WTC11 (cell line): ENCODE measurements around the gene ACSL4. TPM values are rescaled to one million over a fixed set of nuclear protein-coding genes. Genes with fewer than 3 reads are reported as not detected.

Experiments used
- ATAC-seq: fragments of 200-7000 bp; cut with Tn5 transposase; 2 replicates; pipeline ENCODE4 v1.10.0; 2021; ENCODE audit warnings: mild to moderate bottlenecking, moderate library complexity
- CTCF ChIA-PET: fragments of 300-600 bp; sonication (Branson Sonifier 250); formaldehyde crosslinking; loops from one replicate; lab custom pipeline; 2021; ENCODE audit warnings: antibody characterized with exemption; lab: Charles Lee
- POLR2A ChIA-PET: fragments of 350-600 bp; sonication (Branson Sonifier 250); formaldehyde crosslinking; loops from one replicate; lab custom pipeline; 2021; ENCODE audit warnings: antibody characterized with exemption; lab: Charles Lee
- DNase-seq: peaks from one replicate; pipeline ENCODE4 v3.0.0; 2021; ENCODE audit warnings: low spot score
- H3K27ac Mint-ChIP-seq: 2 replicates; pipeline ENCODE4 v1.8.0; 2021; ENCODE audit warnings: mixed read lengths
- H3K27me3 Mint-ChIP-seq: 2 replicates; pipeline ENCODE4 v1.8.0; 2021; ENCODE audit warnings: low read depth, mild to moderate bottlenecking, moderate library complexity, mixed read lengths
- H3K36me3 Mint-ChIP-seq: 2 replicates; pipeline ENCODE4 v1.8.0; 2021; ENCODE audit warnings: mixed read lengths
- H3K4me1 Mint-ChIP-seq: 2 replicates; pipeline ENCODE4 v1.8.0; 2022; ENCODE audit warnings: mixed read lengths
- H3K4me3 Mint-ChIP-seq: 2 replicates; pipeline ENCODE4 v1.8.0; 2021; ENCODE audit warnings: mild to moderate bottlenecking, moderate library complexity, mixed read lengths
- H3K9me3 Mint-ChIP-seq: 2 replicates; pipeline ENCODE4 v1.8.0; 2021; ENCODE audit warnings: mixed read lengths
- ATF1 ChIP-seq: sonication (generic); formaldehyde crosslinking; IDR thresholded peaks from 2 replicates; pipeline ENCODE4 v1.8.1; 2023; ENCODE audit warnings: mild to moderate bottlenecking, moderate library complexity, missing genetic modification reagents
- CREB1 ChIP-seq: sonication (generic); formaldehyde crosslinking; IDR thresholded peaks from 2 replicates; pipeline ENCODE4 v1.8.0; 2023; ENCODE audit warnings: mild to moderate bottlenecking, missing genetic modification reagents
- FOXJ3 ChIP-seq: sonication (generic); formaldehyde crosslinking; IDR thresholded peaks from 2 replicates; pipeline ENCODE4 v1.9.0; 2021; ENCODE audit warnings: missing genetic modification reagents, mild to moderate bottlenecking, borderline replicate concordance
- FOXK1 ChIP-seq: sonication (generic); formaldehyde crosslinking; IDR thresholded peaks from 2 replicates; pipeline ENCODE4 v1.8.0; 2022; ENCODE audit warnings: mild to moderate bottlenecking, moderate library complexity, missing genetic modification reagents
- FOXP1 ChIP-seq: sonication (generic); formaldehyde crosslinking; IDR thresholded peaks from 2 replicates; pipeline ENCODE4 v1.8.0; 2022; ENCODE audit warnings: missing genetic modification reagents, mild to moderate bottlenecking, moderate library complexity, borderline replicate concordance
- GRHL2 ChIP-seq: fragments of 250-450 bp; sonication (Bioruptor Pico); IDR thresholded peaks from 2 replicates; pipeline ENCODE4 v1.8.0; 2022; ENCODE audit warnings: mild to moderate bottlenecking, moderate library complexity; ENCODE audit not compliant: insufficient replicate concordance, severe bottlenecking
- IRF2 ChIP-seq: sonication (generic); formaldehyde crosslinking; IDR thresholded peaks from 2 replicates; pipeline ENCODE4 v1.8.0; 2022; ENCODE audit warnings: low read depth, missing genetic modification reagents, borderline replicate concordance
- JAZF1 ChIP-seq: fragments of 250-450 bp; sonication (Bioruptor Pico); IDR thresholded peaks from 2 replicates; pipeline ENCODE4 v1.9.0; 2021; ENCODE audit warnings: moderate library complexity, mild to moderate bottlenecking, inconsistent platforms
- NR1H2 ChIP-seq: sonication (generic); formaldehyde crosslinking; IDR thresholded peaks from 2 replicates; pipeline ENCODE4 v1.9.0; 2021; ENCODE audit warnings: mild to moderate bottlenecking, moderate library complexity, missing genetic modification reagents
- OVOL2 ChIP-seq: fragments of 250-450 bp; sonication (Bioruptor Pico); IDR thresholded peaks from 2 replicates; pipeline ENCODE4 v1.9.0; 2021; ENCODE audit warnings: mild to moderate bottlenecking, borderline replicate concordance
- RELA ChIP-seq: sonication (generic); formaldehyde crosslinking; IDR thresholded peaks from 2 replicates; pipeline ENCODE4 v1.8.1; 2022; ENCODE audit warnings: missing genetic modification reagents, mild to moderate bottlenecking, borderline replicate concordance
- RORB ChIP-seq: fragments of 250-450 bp; sonication (Bioruptor Pico); IDR thresholded peaks from 2 replicates; pipeline ENCODE4 v1.9.0; 2021; ENCODE audit warnings: mild to moderate bottlenecking
- TCF7 ChIP-seq: sonication (generic); formaldehyde crosslinking; IDR thresholded peaks from 2 replicates; pipeline ENCODE4 v1.8.0; 2022; ENCODE audit warnings: mild to moderate bottlenecking, low read depth, missing genetic modification reagents, moderate library complexity
- TEAD4 ChIP-seq: sonication (generic); formaldehyde crosslinking; IDR thresholded peaks from 2 replicates; pipeline ENCODE4 v1.8.0; 2022; ENCODE audit warnings: mild to moderate bottlenecking, missing genetic modification reagents
- ZBTB21 ChIP-seq: sonication (generic); formaldehyde crosslinking; IDR thresholded peaks from 2 replicates; pipeline ENCODE4 v1.8.1; 2023; ENCODE audit warnings: mild to moderate bottlenecking, missing genetic modification reagents, borderline replicate concordance
- ZNF121 ChIP-seq: sonication (generic); formaldehyde crosslinking; IDR thresholded peaks from 2 replicates; pipeline ENCODE4 v1.8.0; 2023; ENCODE audit warnings: missing genetic modification reagents
- ZNF138 ChIP-seq: sonication (generic); formaldehyde crosslinking; conservative IDR thresholded peaks from 2 replicates; pipeline ENCODE4 v1.8.1; 2022; ENCODE audit warnings: mild to moderate bottlenecking, moderate library complexity, missing genetic modification reagents
- ZNF263 ChIP-seq: sonication (generic); formaldehyde crosslinking; IDR thresholded peaks from 2 replicates; pipeline ENCODE4 v1.8.1; 2022; ENCODE audit warnings: low read depth, mild to moderate bottlenecking, moderate library complexity, missing genetic modification reagents
- ZNF317 ChIP-seq: sonication (generic); formaldehyde crosslinking; IDR thresholded peaks from 2 replicates; pipeline ENCODE4 v1.8.1; 2023; ENCODE audit warnings: low read depth, mild to moderate bottlenecking, moderate library complexity, missing genetic modification reagents, borderline replicate concordance
- ZNF671 ChIP-seq: fragments of 250-450 bp; sonication (Bioruptor Pico); IDR thresholded peaks from 2 replicates; pipeline ENCODE4 v1.8.0; 2021; ENCODE audit warnings: mild to moderate bottlenecking
- ZSCAN18 ChIP-seq: fragments of 250-450 bp; sonication (Bioruptor Pico); IDR thresholded peaks from 2 replicates; pipeline ENCODE4 v2.1.2; 2022; ENCODE audit warnings: mild to moderate bottlenecking, moderate library complexity
- total RNA-seq: library from RNA; stranded (reverse); gene quantifications from 3 replicates; pipeline ENCODE4 v1.2.3, GENCODE V29; 2021
- TF ChIP-seq, protein P1 (sequence below): sonication (generic); formaldehyde crosslinking; conservative IDR thresholded peaks from 2 replicates; pipeline ENCODE4 v1.8.1; 2023; ENCODE audit warnings: mild to moderate bottlenecking, low read depth, missing genetic modification reagents, moderate library complexity
- TF ChIP-seq, protein P2 (sequence below): sonication (generic); formaldehyde crosslinking; IDR thresholded peaks from 2 replicates; pipeline ENCODE4 v1.8.0; 2022; ENCODE audit warnings: mild to moderate bottlenecking, missing genetic modification reagents

The ACSL4 gene
- total RNA-seq, 1 experiment from 2014 or later, result 57.7 TPM

DNA sequence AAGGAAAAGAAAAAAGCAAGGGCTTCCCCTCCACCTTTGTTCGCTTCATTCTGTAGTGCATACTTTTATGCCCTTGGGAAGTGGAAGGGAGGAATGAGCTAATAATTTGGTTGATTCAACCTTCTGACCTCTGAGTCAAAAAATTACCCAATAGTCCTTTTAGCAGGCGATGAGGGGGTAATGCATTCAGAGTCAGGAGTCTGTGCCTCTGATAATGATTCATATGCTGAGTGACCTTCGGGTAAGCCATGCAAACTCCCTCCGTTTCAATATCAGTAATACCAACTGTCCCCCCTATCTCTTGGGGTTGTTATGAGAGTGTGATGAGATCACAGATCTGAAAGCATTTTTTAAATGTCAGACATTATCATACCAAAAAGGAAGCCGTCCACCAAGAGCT is 41.6 kb upstream of the ACSL4 start:
- Mint-ChIP-seq H3K27ac (no peak overlapping the region), H3K4me3 (no peak overlapping the region)
- POLR2A ChIA-PET, result no interaction called here

DNA sequence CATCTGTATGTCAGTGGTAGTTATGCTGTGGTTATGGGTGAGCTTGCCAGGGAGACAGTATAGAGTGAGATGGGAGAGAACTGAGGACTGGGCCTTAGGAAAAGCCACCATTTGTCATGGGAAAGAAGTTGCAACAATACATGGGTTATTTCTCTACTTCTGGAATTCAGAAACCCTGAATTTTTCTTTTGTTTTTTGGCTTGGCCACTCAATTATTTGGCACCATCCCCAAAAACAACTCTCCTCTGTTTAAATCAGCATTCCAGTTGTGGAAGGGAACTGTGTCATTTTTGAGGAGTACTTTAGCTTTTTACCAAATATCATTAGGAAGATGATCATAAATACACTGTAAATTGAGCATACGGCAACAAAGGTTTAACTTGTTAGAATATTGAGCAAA is 41.1 kb upstream of the ACSL4 start:
- DNase-seq (no peak), ATAC-seq (no peak)
- POLR2A ChIA-PET, result no interaction called here
- H3K27me3 Mint-ChIP-seq, result no peaks in the 10 kb centered on the region; the same call in 1 of the 2 replicates
- peaks cover 16% of the 10 kb centered on the region for H3K4me1 Mint-ChIP-seq
- no peak overlapping the region for H3K4me3 Mint-ChIP-seq
- no peak overlapping the region for H3K27ac Mint-ChIP-seq
- CTCF ChIA-PET, result no interaction called here
- peaks cover 10% of the 10 kb centered on the region; the same call in 1 of the 2 replicates for H3K36me3 Mint-ChIP-seq
- H3K9me3 Mint-ChIP-seq, result peaks cover 15% of the 10 kb centered on the region
- TF ChIP-seq, protein P1, sequence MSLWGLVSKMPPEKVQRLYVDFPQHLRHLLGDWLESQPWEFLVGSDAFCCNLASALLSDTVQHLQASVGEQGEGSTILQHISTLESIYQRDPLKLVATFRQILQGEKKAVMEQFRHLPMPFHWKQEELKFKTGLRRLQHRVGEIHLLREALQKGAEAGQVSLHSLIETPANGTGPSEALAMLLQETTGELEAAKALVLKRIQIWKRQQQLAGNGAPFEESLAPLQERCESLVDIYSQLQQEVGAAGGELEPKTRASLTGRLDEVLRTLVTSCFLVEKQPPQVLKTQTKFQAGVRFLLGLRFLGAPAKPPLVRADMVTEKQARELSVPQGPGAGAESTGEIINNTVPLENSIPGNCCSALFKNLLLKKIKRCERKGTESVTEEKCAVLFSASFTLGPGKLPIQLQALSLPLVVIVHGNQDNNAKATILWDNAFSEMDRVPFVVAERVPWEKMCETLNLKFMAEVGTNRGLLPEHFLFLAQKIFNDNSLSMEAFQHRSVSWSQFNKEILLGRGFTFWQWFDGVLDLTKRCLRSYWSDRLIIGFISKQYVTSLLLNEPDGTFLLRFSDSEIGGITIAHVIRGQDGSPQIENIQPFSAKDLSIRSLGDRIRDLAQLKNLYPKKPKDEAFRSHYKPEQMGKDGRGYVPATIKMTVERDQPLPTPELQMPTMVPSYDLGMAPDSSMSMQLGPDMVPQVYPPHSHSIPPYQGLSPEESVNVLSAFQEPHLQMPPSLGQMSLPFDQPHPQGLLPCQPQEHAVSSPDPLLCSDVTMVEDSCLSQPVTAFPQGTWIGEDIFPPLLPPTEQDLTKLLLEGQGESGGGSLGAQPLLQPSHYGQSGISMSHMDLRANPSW (CRISPR knock-in tag), result no peak
- TF ChIP-seq ZNF121 (CRISPR knock-in tag), result no peak
- TF ChIP-seq RORB, result no peak
- TF ChIP-seq ZNF671 (CRISPR knock-in tag), result no peak
- no peak for TF ChIP-seq OVOL2
- no peak for TF ChIP-seq GRHL2 (CRISPR knock-in tag)
- no peak for TF ChIP-seq RELA
- no peak for TF ChIP-seq ZSCAN18 (CRISPR knock-in tag)
- TF ChIP-seq ZNF263 (CRISPR knock-in tag), result no peak
- TF ChIP-seq CREB1 (CRISPR knock-in tag), result no peak
- TF ChIP-seq ZBTB21 (CRISPR knock-in tag), result no peak
- TF ChIP-seq IRF2 (CRISPR knock-in tag), result no peak
- TF ChIP-seq JAZF1 (CRISPR knock-in tag), result no peak
- no peak for TF ChIP-seq TEAD4
- no peak for TF ChIP-seq ZNF317 (CRISPR knock-in tag)
- no peak for TF ChIP-seq FOXP1
- TF ChIP-seq, protein P2, sequence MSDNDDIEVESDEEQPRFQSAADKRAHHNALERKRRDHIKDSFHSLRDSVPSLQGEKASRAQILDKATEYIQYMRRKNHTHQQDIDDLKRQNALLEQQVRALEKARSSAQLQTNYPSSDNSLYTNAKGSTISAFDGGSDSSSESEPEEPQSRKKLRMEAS (CRISPR knock-in tag), result no peak
- TF ChIP-seq TCF7, result no peak

More for the DNA sequence above, 41.6 kb upstream of the ACSL4 start:
- DNase-seq, result no peak
- no peak for ATAC-seq
- no peak for TF ChIP-seq FOXP1
- no peak for TF ChIP-seq FOXJ3 (CRISPR knock-in tag)
- CTCF ChIA-PET, result no interaction called here
- Mint-ChIP-seq H3K9me3 (peaks cover 10% of the 10 kb centered on the region), H3K27me3 (no peaks in the 10 kb centered on the region; the same call in 1 of the 2 replicates), H3K36me3 (peaks cover 9% of the 10 kb centered on the region; the same call in 1 of the 2 replicates), H3K4me1 (peaks cover 16% of the 10 kb centered on the region)

DNA sequence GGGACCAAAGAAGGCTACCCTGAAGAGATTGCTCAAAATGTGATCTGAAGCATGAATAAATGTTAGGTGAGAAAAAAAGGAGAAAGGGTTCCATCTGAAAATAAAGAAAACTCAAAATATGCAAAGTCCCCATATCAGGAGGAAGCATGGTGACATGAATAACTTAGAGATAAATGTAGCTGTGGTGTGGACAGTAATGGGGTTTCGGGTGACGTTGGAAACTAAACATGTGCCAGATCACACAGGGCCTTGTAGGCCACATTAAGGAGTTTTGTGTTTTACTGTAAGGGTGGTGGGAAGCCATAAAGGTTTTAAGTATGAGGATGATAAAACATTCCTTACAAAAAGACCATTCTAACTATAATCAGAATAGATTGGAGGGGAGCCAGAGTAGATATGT is 40.3 kb upstream of the ACSL4 start:
- H3K9me3 Mint-ChIP-seq, result peaks cover 15% of the 10 kb centered on the region
- H3K4me1 Mint-ChIP-seq, result peaks cover 16% of the 10 kb centered on the region
- TF ChIP-seq ZNF138, result no peak
- no peak for TF ChIP-seq ATF1 (CRISPR knock-in tag)
- TF ChIP-seq FOXK1, result no peak
- no peak for TF ChIP-seq FOXP1
- no peak for TF ChIP-seq NR1H2 (CRISPR knock-in tag)
- TF ChIP-seq, all 79 proteins: peak for 0
- peaks cover 10% of the 10 kb centered on the region; the same call in 1 of the 2 replicates for H3K36me3 Mint-ChIP-seq
- H3K27me3 Mint-ChIP-seq, result no peaks in the 10 kb centered on the region; the same call in 1 of the 2 replicates
- no peak for DNase-seq
- ChIA-PET CTCF (no interaction called here), POLR2A (no interaction called here)
- ATAC-seq, result no peak
- no peak overlapping the region for H3K27ac Mint-ChIP-seq
- no peak overlapping the region for H3K4me3 Mint-ChIP-seq
